Epithelial cell of proximal tubule (primary cell): Measurements from ENCODE around the gene C13orf46. TPM values are rescaled to one million over a fixed set of nuclear protein-coding genes. Genes with fewer than 3 reads are reported as not detected.
A peak's percentile ranks its signal among the peaks of the same experiment; 100 is the strongest.

Experiments used
- DNase-seq: peaks from one replicate; pipeline ENCODE4 v3.0.0-alpha.2; 2011; ENCODE audit warnings: low read depth
- H3K4me3 ChIP-seq: 2 replicates; pipeline ENCODE4 v1.5.1; 2011; ENCODE audit warnings: low read depth, mild to moderate bottlenecking, low read length
- total RNA-seq: library from RNA; depleted of rRNA; stranded (reverse); fragments of >200 nt; gene quantifications from 2 replicates; pipeline ENCODE4 v1.2.3, GENCODE V29; 2015
- TF ChIP-seq, protein P1 (sequence below): conservative IDR thresholded peaks from 2 replicates; pipeline ENCODE4 v1.5.1; 2012; ENCODE audit warnings: low read depth, mild to moderate bottlenecking, low read length

C13orf46 gene
- total RNA-seq, 1 donor from 2014 or later: not detected

DNA sequence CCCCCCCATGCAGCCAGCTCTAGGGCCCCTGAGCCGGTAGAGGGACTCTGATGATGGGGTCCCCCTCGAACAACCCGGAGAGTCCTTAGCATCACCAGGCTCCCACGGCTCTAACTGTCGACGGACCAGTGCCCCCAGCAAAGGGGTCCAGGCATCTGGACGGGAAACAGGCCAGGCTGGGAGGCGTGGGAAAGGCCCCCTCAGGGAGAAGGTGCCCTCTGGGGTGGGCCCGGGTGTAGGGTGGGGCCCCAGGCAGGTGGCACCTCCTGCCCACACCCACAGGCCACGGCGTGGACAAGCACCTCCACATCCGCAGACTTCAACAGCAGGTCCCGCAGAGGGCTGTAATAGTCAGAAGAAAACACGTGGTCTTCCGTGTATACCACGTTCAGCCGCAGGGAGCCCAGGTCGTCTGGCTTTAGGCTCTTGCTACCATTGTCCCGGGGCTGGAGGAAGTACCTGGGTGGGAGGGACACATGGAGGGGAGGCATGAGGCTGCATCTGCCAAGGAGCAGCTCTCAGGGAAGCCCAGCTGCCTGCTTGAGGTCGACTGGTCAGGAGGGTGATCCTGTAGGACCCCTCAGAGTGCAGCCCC lies 44.7 kb upstream of the C13orf46 start:
- TF ChIP-seq, protein P1, sequence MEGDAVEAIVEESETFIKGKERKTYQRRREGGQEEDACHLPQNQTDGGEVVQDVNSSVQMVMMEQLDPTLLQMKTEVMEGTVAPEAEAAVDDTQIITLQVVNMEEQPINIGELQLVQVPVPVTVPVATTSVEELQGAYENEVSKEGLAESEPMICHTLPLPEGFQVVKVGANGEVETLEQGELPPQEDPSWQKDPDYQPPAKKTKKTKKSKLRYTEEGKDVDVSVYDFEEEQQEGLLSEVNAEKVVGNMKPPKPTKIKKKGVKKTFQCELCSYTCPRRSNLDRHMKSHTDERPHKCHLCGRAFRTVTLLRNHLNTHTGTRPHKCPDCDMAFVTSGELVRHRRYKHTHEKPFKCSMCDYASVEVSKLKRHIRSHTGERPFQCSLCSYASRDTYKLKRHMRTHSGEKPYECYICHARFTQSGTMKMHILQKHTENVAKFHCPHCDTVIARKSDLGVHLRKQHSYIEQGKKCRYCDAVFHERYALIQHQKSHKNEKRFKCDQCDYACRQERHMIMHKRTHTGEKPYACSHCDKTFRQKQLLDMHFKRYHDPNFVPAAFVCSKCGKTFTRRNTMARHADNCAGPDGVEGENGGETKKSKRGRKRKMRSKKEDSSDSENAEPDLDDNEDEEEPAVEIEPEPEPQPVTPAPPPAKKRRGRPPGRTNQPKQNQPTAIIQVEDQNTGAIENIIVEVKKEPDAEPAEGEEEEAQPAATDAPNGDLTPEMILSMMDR: no peak
- no peak overlapping the region for H3K4me3 ChIP-seq
- no peak for DNase-seq

DNA sequence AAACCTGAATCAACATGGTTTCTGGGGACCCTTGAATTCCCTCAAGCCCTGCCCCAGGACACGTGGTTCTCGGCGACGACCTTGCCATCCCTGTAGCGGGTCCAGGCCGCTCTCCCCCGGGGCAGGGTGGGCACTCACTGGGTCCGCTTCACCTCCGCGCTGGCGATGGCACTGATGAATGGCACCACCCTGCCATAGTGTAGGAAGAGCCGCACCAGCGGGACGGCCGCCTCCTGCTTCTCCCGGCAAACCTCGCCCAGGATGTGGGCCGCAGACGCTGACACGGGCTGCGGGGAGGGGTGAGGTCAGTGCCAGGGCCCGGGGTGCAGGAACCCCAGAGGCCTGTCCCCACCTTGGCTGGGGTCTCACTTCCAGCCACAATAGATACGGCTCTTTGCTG lies 44.1 kb upstream of the C13orf46 start:
- no peak for DNase-seq
- H3K4me3 ChIP-seq: no peak overlapping the region
- TF ChIP-seq, protein P1: no peak

DNA sequence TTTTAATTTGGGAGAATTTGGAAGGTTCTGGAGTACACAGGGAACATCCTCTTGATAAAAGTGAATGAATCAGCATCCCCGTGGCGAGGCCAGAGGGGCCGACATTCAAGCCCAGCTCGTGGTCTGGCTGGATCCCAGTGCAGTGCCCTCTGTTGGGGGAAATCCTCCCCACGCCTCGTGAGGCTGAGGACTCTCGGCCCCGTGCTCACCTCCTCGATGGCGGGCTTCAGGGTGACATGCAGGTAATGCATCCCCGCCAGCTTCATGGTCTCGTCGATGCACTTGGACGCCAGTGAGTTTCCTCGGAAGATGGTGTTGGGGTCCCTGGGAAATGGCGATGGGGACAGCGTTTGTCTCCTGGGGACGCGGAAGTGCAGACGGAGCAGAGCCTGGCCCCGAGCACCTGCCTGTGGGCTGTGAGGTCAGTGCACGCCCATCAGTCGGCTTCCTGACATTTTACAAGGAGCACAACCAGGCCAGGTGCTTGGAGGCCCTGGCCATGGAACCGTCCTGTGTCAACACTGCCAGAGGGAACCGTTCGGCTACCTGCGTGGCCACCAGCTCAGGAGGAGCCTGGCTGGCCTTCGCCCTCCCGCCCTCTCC lies 43.3 kb upstream of the C13orf46 start:
- H3K4me3 ChIP-seq: no peak overlapping the region
- DNase-seq: no peak
- TF ChIP-seq, protein P1: peak; percentile 25

DNA sequence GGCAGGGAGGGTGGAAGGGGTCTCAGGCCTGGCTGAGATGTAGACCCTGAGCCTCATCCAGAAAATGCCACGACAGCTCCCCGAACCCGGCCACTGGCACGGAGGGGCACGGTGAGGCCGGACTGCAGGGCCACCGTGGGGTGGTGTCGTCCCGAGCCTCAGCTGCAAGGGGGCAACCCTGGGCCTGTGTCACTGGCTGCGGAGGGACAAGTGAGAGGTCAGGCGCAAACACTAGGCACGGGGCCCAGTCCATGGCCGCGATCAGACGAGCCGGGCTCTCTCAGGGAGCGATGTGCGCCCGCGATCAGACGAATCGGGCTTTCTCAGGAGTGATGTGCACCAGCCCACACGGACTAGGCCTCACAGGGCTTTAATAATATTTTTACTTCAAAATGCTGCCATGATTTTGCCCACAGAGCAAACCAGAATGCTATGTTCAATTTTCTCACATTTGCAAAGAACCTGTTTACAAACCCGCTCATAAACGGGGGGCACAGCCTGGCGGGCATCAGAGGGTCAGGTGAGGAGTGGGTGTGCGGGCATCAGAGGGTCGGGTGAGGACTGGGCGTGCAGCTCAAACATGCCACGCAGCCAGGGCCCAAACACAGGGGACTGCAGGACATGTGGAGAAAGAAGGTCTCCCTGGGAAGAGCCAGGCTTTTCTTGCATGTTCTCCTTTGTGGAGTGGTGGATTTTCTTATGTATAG lies 42.6 kb upstream of the C13orf46 start:
- no peak for DNase-seq
- no peak overlapping the region for H3K4me3 ChIP-seq
- TF ChIP-seq, protein P1: no peak

DNA sequence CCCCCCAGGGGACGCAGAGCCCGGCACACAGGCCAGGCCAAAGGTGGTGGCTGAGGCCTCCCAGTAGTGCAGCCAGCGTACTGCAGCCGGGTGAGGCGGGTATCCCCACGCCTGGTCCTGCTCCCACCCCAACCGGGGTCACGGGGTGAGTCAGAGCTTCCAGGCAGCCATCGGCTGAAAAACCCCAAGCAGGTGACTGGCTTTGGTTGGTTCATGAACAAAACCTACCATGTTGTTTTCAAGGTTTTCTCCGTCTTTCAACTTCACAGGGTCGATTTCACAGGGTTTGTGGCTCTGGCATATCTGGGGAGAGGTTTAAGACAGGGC lies 42.1 kb upstream of the C13orf46 start:
- TF ChIP-seq, protein P1: no peak
- DNase-seq: no peak
- H3K4me3 ChIP-seq: no peak overlapping the region

DNA sequence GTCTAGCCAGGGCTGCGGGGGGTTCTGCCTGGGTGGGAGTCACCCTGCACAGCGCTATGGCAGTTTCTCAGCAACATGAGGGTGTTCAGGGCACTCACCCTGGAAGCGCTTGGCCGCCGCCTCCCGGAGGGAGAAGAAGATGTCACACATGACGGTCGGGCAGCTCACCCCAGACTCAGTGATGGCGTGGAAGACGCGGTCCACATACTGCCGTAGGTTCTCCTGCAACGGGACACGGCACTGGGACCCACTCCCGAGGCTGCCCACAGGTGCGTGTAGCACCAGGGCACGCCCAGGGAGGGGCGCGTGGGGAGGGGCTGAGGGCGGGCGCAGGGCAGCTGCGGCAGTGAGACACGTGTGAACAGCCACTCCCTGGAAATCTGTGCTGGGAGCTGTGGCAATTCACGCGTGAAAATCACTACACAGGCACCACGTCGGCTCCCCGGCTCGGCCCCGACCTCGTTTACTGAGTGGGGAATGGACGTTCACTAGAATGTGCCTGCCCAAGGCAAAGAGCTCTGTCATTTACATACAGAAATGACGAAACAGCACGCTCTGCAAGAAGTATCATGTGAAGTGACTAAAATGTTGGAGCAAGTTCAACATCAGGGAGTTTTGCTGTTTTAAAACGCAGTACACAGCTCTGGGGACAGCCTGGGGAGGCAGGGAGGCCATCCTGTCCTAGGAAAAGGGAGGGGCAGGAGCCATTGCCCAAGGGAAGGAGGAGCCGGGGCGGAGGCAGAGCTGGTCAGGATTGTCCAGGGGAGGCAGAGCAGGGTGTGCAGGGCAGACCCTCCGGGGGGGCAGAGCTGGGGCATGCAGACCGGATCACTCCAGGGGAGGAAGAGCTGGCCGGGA lies 41.5 kb upstream of the C13orf46 start:
- no peak for DNase-seq
- TF ChIP-seq, protein P1: no peak
- no peak overlapping the region for H3K4me3 ChIP-seq
